Measurements from ENCODE around the gene CCDC92B.

The CCDC92B gene

DNA sequence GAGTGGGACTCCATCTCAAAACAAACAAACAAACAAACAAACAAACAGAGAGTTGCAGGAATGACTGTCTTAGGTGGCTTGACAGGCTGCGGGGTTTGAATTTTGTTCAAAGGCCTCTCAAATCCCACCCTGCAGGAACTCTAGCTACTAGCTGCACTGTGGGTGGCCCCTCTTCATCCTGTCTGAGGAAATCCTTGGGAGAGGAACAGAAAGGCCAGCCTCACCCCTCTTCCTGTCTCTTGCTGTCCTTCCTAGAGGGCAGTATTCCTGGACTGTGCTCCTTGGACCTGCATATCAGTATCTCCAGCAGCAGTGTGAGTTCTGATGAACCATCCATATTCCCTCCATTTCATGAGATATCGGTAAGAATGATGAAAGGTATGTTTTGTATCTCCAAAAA is 2.0 kb upstream of the CCDC92B start:
- intact Hi-C loops (cut with DNase I; ENCODE audit: low total_unique reads), result no loop called here
- Histone ChIP-seq H3K4me1 (peaks cover 0 to 26% (median 17%) of the 10 kb centered on the region in 4 donors), H3K4me3 (no peak overlapping the region), H3K27me3 (peaks cover 0 to 88% of the 10 kb centered on the region in 2 donors), H3K9me3 (no peaks in the 10 kb centered on the region), H3K27ac (no peak overlapping the region), H3K36me3 (no peaks in the 10 kb centered on the region)
- DNase-seq, result no peak
- TF ChIP-seq, protein P1, sequence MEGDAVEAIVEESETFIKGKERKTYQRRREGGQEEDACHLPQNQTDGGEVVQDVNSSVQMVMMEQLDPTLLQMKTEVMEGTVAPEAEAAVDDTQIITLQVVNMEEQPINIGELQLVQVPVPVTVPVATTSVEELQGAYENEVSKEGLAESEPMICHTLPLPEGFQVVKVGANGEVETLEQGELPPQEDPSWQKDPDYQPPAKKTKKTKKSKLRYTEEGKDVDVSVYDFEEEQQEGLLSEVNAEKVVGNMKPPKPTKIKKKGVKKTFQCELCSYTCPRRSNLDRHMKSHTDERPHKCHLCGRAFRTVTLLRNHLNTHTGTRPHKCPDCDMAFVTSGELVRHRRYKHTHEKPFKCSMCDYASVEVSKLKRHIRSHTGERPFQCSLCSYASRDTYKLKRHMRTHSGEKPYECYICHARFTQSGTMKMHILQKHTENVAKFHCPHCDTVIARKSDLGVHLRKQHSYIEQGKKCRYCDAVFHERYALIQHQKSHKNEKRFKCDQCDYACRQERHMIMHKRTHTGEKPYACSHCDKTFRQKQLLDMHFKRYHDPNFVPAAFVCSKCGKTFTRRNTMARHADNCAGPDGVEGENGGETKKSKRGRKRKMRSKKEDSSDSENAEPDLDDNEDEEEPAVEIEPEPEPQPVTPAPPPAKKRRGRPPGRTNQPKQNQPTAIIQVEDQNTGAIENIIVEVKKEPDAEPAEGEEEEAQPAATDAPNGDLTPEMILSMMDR (IDR thresholded peaks at IDR 0.05), result no peak

DNA sequence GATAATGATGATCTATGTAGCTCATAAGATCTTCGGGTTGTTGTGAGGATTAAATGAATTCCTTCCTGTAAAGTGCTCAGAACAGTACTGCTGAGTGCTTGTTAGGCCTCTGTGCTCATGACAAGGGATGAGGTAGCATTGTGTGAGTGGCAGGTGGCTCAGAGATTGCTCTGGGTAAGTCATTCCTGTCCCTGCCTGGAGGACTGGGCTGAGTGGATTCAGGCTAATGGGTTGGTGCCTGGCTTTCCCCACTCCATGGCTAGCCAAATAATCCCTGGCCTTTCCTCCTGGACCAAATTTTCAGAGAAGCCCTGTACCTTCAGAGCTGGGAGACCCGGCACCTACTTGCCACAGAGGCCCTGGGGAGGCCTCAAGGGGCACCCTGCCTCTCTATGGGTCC is 1.3 kb upstream of the CCDC92B start:
- Histone ChIP-seq H3K36me3 (no peaks in the 10 kb centered on the region), H3K9me3 (no peaks in the 10 kb centered on the region), H3K27me3 (peaks cover 0 to 83% of the 10 kb centered on the region in 2 donors), H3K4me1 (peaks cover 0 to 18% (median 10%) of the 10 kb centered on the region in 4 donors), H3K4me3 (no peak overlapping the region), H3K27ac (no peak overlapping the region)
- TF ChIP-seq, protein P1 (IDR thresholded peaks at IDR 0.05), result no peak
- no peak for DNase-seq
- intact Hi-C loops (cut with DNase I; ENCODE audit: low total_unique reads), result no loop called here

DNA sequence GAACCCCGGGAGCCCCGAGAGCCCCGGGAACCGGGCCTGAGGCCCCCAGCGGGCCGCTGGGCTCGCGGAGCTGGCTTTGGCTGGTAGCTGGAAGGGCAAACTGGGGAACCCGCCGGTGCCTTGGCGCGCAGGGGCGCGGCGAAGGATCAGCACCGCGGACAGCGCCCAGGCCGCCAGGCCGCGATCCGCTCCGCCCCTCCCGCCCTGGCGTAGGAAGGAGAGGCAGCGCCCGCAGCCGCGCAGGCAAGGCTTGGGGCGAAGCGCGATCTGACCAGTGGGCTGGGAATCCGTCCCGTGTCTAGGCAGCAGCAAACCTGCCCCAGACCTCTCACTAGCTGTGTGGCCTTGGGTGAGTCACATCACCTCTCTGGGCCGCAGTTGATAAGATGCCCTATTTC is 331 bp upstream of the CCDC92B start:
- Histone ChIP-seq H3K36me3 (no peaks in the 10 kb centered on the region), H3K27ac (no peak overlapping the region), H3K9me3 (no peaks in the 10 kb centered on the region), H3K4me1 (peaks cover 0 to 11% (median 6%) of the 10 kb centered on the region in 4 donors), H3K27me3 (peaks cover 0 to 80% of the 10 kb centered on the region in 2 donors), H3K4me3 (peak overlapping the region in 1 of 2 donors; percentile 28)
- peak; percentile 52 to 75 for DNase-seq
- TF ChIP-seq, protein P1 (IDR thresholded peaks at IDR 0.05), result no peak
- intact Hi-C loops (cut with DNase I; ENCODE audit: low total_unique reads), result no loop called here

DNA sequence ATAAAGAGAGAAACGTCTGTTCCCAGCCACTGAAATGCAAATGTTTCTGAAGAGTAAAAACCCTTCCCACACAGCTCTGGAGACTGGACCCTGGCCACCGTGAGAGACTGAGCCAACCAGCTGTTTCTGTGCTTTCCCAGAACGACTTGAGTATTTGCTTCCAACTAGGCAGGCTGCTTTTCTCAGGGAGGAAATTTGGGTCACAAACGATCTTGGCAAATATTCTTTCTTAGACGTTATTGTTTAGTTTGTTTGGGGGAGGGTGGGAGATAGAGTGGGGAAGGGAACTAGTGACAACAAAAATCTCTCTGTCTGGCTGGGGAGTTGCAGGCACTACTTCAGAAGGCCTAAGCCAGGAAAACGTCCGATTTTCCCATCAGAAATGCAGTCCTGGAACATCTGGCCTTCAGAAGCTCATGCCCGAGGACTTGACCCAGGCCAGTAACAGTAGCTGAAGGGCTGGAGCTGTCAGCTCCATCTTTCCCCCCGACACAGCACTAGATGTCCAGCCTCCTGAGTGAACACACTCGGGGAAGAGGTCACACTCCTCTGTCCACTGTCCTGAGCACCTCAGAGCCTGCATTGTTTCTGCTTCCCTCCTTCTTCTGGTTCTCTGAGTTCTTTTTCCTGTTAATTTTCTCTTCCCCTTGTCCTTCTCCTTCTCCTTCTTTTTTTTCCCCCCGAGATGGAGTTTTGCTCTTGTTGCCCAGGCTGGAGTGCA is 4.0 kb downstream of the CCDC92B start:
- Histone ChIP-seq H3K27me3 (peaks cover 0 to 47% of the 10 kb centered on the region in 2 donors), H3K4me1 (peaks cover 0 to 11% (median 6%) of the 10 kb centered on the region in 4 donors), H3K4me3 (no peak overlapping the region), H3K36me3 (no peaks in the 10 kb centered on the region), H3K27ac (no peak overlapping the region), H3K9me3 (no peaks in the 10 kb centered on the region)
- TF ChIP-seq, protein P1 (IDR thresholded peaks at IDR 0.05), result no peak
- no peak for DNase-seq
- intact Hi-C loops (cut with DNase I; ENCODE audit: low total_unique reads), result no loop called here

DNA sequence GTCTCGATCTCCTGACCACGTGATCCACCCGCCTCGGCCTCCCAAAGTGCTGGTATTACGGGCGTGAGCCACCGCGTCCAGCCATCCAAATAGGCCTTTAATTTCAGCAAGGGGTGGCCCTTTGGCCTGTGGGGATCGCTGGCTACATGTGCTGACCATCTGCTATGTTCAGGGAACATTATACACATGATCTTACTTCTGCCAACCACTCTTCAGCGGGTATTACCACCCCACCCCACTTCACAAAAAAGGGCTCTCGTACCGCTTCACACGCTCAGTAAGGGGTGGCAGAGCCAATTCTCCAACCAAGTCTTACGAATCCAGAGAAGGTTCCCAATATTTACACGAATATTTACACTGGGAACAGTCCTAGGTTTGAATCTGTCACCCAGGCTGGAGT is 11.8 kb downstream of the CCDC92B start:
- no peaks in the 10 kb centered on the region for H3K9me3 ChIP-seq
- no peak for DNase-seq
- H3K4me3 ChIP-seq, result no peak overlapping the region
- TF ChIP-seq, protein P1 (IDR thresholded peaks at IDR 0.05), result no peak
- H3K27me3 ChIP-seq, result no peaks in the 10 kb centered on the region
- no peaks in the 10 kb centered on the region for H3K4me1 ChIP-seq
- no peaks in the 10 kb centered on the region for H3K36me3 ChIP-seq
- intact Hi-C loops (cut with DNase I; ENCODE audit: low total_unique reads), result no loop called here
- H3K27ac ChIP-seq, result no peak overlapping the region

Data from tibial artery (tissue), 4 donors.